Activated CD8-positive, alpha-beta memory T cell treated with anti-CD3 and anti-CD28 coated beads, Interleukin-2, amount 50 U/mL, for 1 hour (primary cell): ENCODE results near the gene EIF2B4.
A peak's percentile ranks its signal among the peaks of the same experiment; 100 is the strongest.

Source experiments
- DNase-seq: peaks from one replicate; pipeline ENCODE4 v3.0.0-alpha.2; 2020; ENCODE audit errors: extremely low read depth

EIF2B4 gene

DNA sequence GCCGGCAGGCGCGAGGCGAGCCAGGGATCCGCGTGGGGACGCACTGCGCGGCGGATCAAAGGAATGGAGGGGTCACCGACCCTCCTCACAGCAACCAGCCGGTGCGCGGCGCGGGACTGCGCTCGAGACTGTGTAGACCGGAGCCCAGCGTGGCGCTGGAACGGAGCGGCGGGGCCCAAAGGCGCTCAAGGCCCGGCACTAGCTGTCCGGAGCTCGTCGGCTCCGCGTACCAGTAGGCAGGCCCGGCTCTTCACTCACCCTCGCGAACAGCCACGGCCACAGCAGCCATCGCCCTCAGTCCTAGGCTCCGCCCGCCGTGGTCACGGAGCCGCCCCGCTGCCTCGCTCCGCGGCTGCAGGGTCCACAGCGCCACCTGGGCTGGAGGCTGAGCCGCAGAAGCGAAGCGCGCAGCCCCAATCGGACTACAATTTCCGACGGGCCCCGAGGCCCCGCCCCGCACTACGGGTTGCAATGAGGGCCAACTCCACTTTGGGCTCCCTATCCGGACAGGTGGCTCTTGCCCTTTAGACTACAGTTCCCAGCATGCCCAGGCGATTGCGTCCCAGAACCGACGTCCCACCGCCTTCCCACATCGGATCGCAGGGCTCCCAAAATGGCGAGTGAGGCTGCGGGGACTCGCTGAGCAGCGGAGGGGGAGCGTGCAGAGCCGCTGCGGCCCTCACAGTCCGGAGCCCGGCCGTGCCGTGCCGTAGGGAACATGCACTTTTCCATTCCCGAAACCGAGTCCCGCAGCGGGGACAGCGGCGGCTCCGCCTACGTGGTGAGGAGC is at the start of gene EIF2B4, which contains the start of gene SNX17:
Gene EIF2B4, minus strand, starts transcription at position 313 of the 790 bp plus-strand sequence. Its CDS starts 24 bp downstream, at position 289.
Gene SNX17, plus strand, starts transcription at position 591 of the 790 bp plus-strand sequence. Its CDS starts 128 bp downstream, at position 719.
- DNase-seq = peak; percentile 96

- DNase-seq = no peak
These were observed 46.0 kb upstream of the EIF2B4 start for GRCh38 chr2:27416151-27416550.

DNA sequence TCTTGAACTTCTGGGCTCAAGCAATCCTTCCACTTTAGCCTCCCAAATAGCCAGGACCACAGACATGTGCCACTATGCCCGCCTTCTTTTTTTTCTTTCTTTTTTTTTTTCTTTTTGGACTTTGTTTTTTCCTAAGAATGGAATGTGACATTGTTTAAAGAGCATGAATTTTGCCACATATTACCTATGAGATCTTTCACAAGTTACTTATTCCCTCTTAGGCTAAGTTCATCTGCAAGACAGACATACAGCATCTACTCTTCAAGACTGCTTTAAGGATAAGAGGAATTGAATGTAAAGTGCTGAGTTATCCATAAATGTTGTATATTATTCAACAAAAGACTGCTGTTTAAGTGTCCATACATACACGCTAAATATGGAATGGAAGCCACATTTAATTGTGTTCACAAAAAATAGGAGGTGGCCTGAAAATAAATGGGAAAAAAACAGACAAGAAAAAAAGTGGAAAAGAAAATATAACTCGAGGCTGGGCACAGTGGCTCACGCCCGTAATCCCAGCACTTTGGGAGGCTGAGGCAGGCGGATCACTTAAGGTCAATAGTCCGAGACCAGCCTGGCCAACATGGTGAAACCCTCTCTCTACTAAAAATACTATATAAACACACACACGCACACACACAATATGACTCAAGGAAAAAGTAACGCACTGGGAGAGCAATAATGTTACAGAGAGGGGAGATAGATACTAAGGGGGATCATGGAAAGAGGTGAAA is 42.4 kb upstream of the EIF2B4 start:
- DNase-seq = no peak

- peak; percentile 78 for DNase-seq
These were observed 39.4 kb upstream of the EIF2B4 start, which contains the start of gene PPM1G for GRCh38 chr2:27409321-27410073. Gene PPM1G, minus strand, starts transcription at chr2:27409591. Its CDS starts 169 bp downstream, at chr2:27409422.

DNA sequence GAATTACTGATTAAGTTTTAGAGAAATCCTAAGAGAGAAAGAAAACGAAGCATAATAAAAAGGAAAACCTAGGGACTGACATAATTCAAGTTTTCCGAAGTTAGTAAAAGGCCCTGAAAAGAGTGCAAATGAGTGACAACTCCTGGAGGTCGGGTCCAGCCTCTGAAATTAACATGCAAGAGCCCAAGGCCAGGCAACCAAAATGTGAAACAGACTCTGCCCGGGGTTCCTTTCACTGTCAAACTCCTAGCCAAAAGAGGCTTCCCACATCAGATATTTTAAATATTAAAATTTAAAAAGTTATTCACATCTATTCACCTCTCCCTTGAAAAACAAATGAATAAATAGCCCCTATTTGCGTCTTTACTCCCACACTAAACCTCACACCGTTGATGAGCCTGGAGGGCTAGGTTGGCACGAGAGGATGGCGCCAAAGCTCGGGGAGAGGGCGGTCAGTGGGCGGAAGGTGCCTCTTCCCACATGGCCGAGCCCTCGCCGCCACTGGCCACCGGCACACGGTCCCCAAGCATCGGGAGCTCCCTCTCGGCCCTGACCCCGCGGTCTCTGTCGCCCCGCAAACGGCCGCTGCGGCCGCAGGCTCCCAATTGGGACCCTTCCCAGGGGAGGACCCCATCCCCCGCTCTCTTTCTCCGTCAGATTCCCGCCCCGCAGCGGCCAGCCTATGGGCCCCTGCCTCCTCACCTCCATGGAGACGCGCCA is 38.6 kb upstream of the EIF2B4 start:
- no peak for DNase-seq

DNA sequence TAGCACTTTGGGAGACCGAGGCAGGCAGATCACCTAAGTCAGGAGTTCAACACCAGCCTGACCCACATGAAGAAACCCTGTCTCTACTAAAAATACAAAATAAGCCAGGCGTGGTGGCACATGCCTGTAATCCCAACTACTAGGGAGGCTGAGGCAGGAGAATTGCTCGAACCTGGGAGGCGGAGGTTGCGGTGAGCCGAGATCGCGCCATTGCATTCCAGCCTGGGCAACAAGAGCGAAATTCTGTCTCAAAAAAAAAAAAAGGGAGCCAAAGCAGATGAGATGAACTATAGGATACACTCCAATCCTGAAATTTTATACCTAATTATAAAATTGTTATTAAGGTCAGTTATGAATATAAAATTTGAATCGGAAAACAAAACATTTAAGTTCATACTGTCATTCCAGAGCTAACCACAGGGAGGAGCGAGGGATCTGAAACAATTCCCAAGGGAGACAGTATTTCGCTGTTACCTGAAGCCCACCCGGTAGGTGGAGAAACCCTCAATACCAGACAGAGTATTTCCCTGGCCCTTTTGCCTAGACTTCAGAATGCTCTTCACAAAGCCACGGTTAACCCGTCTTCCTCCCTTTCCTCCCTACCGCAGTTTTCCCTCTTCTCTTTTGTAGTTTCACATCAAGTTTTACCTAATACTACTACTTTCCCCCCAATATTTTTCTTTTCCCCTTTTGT is 37.8 kb upstream of the EIF2B4 start:
- DNase-seq = no peak

GRCh38 chr2:27400348-27401135 is 30.4 kb upstream of the EIF2B4 start:
- no peak for DNase-seq

DNA sequence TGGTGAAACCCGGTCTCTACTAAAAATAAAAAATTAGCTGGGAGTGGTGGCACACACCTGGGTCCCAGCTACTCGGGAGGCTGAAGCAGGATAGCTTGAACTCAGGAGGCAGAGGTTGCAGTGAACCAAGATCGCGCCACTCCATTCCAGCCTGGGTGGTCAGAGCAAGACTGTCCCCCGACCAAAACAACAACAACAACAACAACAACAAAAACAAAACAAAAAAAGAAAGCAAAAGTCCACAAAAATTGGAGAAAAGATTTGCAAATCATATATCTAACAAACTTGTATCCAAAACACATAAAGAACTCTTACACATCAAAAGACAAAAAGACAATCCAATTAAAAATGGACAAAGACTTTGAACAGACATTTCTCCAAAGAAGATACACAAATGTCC is 28.8 kb upstream of the EIF2B4 start:
- no peak for DNase-seq

DNA sequence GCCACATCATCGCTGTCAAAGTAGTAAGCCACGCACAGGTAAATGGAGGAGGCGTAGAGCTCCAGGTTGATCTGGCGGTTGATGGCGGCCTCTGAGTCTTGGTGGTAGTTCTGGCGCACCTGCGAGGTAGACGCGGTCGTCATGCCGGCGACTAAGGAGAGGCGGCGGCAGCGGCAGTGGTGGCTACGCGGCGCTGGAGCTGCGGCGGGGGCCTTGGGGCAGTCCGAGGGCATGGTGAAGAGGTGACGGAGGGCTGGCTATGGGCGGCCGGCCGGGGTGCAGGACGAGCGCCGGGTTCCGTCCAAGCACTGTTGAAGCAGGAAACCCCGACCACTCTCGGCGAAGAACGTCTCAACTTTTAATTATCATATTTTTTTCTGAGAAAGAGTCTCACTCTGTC is 23.1 kb upstream of the EIF2B4 start:
- no peak for DNase-seq

DNA sequence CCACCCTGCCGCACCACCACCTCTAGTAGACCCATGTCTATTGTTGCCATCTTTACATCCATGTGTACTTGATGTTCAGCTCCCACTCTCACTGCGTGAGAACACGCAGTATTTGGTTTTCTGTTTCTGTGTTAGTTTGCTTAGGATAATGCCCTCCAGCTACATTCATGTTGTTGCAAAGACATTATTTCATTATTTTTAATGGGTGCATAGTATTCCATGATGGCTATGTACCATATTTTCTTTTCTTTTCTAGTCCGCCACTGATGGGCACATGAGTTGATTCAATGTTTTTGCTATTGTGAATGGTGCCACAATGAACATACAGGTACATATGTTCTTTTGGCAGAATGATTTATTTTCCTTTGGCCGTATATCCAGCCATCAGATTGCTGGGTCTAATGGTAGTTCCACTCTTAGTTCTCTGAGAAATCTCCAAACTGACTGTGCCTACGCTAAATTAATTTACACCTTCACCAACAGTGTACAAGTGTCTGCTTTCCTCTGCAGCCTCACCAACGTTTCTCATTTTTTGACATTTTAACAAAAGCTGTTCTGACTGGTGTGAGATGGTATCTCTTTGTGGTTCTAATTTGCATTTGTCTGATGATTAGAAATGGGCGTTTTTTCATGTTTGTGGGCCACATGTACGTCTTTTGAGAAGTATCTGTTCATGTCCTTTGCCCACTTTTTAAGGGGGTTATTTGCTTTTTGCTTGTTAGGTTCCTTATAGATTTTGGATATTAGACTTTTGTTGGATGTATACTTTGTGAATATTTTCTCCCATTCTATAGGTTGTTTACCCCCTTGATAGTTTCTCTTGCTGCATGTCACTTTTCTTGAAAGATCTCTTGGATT is 20.9 kb upstream of the EIF2B4 start:
- no peak for DNase-seq

DNA sequence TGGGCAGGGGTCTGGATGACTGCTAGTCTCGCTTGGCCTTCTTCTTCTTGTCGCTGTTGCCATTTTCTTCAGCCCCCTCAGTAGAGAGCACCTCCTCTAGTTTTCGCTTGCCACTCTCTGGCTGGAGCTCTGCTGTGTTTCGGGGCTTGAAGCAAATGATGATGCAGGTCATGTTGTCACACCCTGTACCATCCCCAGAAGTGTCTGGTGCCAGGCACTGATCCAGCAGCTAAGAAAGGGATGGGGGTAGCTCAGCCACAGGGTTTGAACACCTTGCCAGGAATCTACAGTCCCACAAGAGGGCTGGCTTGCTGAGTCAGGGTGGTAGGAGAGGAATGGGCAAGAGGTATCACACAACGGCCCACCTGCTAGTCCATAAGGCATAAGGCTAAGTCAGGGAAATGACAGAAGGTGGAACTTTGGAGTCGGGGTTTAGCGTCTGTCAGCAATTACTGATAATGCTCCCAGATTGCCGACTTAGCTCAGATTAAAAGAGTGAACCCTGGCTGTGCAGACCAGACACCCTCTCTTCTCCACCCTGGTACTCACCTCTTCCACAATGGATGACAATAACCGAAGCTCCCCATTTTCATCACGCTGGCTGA is 11.5 kb upstream of the EIF2B4 start:
- DNase-seq = no peak

GRCh38 chr2:27380626-27381545 is 10.7 kb upstream of the EIF2B4 start, which contains the start of gene ZNF513:
Gene ZNF513, minus strand, starts transcription at chr2:27380734. Its CDS starts 208 bp downstream, at chr2:27380526.
- peak; percentile 67 for DNase-seq

DNA sequence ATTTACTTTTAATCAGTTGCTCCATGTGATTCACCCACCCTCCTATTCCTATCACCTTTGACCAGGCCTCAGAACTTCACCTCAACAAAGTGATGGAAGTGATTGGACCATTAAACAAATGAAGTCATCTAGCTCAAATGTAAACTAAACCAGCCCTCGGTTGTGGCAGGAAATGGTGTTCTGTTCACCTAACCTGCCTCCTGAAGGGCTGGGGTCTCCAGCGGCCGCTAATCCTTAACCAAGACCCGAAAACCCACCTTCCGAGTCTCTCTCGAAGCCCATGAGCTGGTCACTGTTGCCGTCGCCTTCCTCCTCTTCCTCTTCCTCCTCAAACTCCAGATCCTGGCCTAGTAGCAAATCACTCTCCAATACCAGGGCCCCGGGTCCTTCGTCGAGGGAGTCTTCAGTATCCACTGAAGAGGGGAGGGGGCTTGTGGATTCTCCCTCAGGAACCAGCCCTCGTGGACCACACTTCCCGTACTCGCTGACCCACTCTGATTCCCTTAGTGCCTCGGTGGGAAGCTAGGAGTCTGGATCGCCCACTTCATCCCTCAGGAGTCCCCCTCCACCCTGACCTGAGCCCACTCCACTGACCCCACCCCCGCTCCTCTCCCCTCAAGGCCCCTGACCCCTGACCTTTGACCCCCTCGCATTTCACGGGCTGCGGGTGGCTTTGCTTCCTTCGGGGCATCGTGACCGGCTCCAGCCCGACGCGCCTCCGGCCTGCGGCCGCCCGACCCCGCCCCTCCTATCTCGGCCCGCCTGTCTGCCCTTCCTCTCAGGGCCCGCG is 9.9 kb upstream of the EIF2B4 start:
- no peak for DNase-seq

- no peak for DNase-seq
These were observed 9.3 kb upstream of the EIF2B4 start for GRCh38 chr2:27379383-27379835.

DNA sequence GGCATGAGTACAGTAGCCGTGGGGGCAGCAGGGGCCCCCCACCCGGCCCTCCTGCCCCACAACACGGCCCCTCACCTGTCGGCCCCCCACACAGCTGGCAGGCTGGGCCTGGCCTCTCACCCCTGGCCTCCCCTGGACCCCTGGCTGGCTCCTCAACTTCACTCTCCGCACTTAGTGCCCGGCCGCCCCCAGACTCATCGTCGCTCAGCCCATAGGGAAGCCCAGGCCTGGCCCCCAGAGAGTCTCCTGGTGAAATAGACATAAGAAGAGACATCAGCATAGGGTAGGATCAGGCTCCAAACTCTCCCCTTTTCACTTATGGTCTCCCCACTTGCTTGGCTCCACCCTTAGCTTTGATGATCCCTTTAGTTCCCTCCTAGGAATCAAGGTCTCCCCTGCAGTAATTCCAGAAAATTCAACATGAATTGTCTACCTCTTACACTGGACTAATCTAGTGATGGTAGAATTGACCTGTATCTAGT is 8.7 kb upstream of the EIF2B4 start:
- DNase-seq = no peak

DNA sequence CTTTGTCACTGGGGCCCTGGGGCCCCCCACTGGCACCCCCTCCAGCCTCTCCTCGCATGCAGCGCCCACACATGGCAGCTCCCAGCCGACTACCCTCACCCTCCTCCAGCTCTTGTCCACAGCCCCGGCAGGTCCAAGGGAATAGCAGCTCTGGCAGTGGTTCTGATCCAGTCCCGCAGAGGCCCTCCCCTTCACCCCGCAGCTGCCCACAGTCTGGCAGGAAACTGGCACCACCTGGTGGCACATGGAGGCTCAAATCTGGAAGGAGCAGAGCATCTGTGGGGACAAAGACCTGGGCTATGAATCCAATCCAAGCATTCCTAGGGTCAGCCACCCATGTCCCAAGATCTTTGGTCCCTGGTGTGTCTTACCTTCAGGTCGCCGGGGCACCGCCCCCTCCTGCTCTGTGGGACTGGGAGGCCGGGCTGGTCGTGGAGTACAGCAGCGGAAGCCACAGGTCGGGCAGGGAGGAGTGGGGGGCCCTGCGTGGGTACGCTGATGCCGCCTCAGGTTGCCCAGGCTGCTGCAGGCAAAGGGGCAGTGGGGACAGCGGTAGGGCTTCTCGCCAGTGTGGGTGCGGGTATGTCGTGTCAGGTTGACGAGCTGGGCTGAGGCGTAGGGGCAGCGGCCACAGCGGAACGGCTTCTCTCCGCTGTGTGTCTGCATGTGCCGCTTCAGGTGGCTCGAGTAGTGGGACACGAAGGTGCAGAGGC is 8.1 kb upstream of the EIF2B4 start:
- DNase-seq = no peak
